ENCODE results near the gene MAPKAP1.
A peak's percentile ranks its signal among the peaks of the same experiment; 100 is the strongest.

Gene MAPKAP1

DNA sequence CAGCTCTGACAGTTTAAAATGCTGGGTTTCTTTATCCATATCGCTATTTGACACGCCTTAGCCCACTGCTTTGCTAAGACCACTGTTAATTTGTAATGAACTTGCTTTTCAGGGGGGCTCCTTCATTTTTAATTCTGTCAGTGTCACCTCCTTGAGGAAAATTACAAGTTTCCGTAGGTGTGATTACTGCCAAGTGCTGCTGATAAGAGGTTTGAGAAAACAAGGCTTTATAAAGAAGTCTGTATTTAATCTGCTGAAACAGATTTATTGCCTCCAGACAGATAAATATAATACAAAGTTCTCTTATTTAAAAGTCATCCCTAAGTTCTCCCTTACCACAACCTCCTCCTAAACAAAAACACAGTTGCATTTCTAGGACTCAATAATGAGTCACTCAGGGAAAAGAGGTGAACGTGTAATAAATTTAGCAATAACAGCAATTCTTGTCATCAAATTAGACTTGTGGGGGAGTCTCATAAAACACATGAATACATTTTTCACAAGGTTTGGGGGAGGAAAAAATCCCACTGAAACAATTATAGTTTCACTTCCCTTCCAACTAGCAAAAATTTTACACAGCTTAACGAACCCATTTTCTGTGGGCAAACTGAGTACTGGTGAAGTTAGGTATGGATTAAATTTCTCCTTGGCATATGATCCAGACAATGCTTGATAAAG lies 72.8 kb downstream of the MAPKAP1 start:
- TF ChIP-seq POLR2A (IDR thresholded peaks at IDR 0.05; ENCODE audit: low read length) (no peak), GATA1 (IDR thresholded peaks at IDR 0.05; ENCODE audit: low read depth, low read length) (no peak)
- no peak for DNase-seq

- TF ChIP-seq POLR2A (IDR thresholded peaks at IDR 0.05; ENCODE audit: low read length): no peak
- no peak for TF ChIP-seq GATA1 (IDR thresholded peaks at IDR 0.05; ENCODE audit: low read depth, low read length)
- DNase-seq: no peak
These were observed 73.8 kb downstream of the MAPKAP1 start for GRCh38 chr9:125633116-125633745.

- TF ChIP-seq POLR2A (IDR thresholded peaks at IDR 0.05; ENCODE audit: low read length): no peak
- TF ChIP-seq GATA1 (IDR thresholded peaks at IDR 0.05; ENCODE audit: low read depth, low read length): no peak
- DNase-seq: peak in 1 of 2 experiments; percentile 8
These were observed 74.5 kb downstream of the MAPKAP1 start for GRCh38 chr9:125632321-125633115.

- DNase-seq: peak; percentile 51 to 66
- TF ChIP-seq GATA1 (IDR thresholded peaks at IDR 0.05; ENCODE audit: low read depth, low read length): no peak
- no peak for TF ChIP-seq POLR2A (IDR thresholded peaks at IDR 0.05; ENCODE audit: low read length)
These were observed 75.5 kb downstream of the MAPKAP1 start for GRCh38 chr9:125631391-125632085.

GRCh38 chr9:125630436-125630835 lies 76.6 kb downstream of the MAPKAP1 start:
- no peak for DNase-seq
- TF ChIP-seq POLR2A (IDR thresholded peaks at IDR 0.05; ENCODE audit: low read length) (no peak), GATA1 (IDR thresholded peaks at IDR 0.05; ENCODE audit: low read depth, low read length) (no peak)

GRCh38 chr9:125629446-125629845 lies 77.6 kb downstream of the MAPKAP1 start:
- TF ChIP-seq POLR2A (IDR thresholded peaks at IDR 0.05; ENCODE audit: low read length): no peak
- DNase-seq: no peak

GRCh38 chr9:125626187-125626586 lies 80.8 kb downstream of the MAPKAP1 start:
- DNase-seq: peak; percentile 28 to 45
- TF ChIP-seq POLR2A (IDR thresholded peaks at IDR 0.05; ENCODE audit: low read length): no peak
- no peak for TF ChIP-seq GATA1 (IDR thresholded peaks at IDR 0.05; ENCODE audit: low read depth, low read length)

DNA sequence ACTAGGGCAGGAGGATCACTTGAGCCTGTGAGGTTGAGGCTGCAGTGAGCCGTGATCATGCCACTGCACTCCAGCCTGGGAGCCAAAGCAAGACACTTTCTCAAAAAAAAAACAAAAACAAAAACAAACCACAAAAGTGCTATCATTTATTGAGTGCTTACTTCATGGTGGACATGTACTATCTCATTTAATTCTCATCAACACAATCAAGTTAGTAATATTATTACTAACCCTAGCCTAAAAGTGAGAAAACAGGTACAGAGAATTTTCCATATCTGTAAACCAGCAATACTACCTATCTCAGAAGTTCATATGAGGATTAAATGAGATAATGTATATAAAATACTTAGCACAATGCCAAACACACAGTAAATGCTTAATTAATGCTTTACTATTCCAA lies 85.8 kb downstream of the MAPKAP1 start:
- no peak for DNase-seq
- TF ChIP-seq GATA1 (IDR thresholded peaks at IDR 0.05; ENCODE audit: low read depth, low read length) (no peak), POLR2A (IDR thresholded peaks at IDR 0.05; ENCODE audit: low read length) (no peak)

GRCh38 chr9:125620216-125620615 lies 86.8 kb downstream of the MAPKAP1 start:
- TF ChIP-seq POLR2A (IDR thresholded peaks at IDR 0.05; ENCODE audit: low read length): no peak
- no peak for TF ChIP-seq GATA1 (IDR thresholded peaks at IDR 0.05; ENCODE audit: low read depth, low read length)

DNA sequence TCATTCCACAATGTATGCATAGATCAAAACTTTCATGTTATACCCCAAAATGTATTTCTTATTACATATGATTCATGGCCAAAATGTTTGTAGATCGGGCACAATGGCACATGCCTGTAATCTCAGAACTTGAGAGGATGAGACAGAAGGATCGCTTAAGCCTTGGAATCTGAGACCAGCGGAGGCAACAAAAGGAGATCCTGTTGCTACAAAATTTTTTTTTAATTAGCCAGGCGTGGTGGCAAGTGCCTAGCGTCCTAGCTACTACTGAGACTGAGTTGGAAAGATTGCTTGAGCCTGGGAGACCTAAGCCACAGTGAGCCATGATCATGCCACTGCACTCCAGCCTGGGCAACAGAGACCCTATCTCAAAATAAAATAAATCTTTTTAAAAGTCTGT lies 89.9 kb downstream of the MAPKAP1 start:
- TF ChIP-seq GATA1 (IDR thresholded peaks at IDR 0.05; ENCODE audit: low read depth, low read length): no peak
- TF ChIP-seq POLR2A (IDR thresholded peaks at IDR 0.05; ENCODE audit: low read length): no peak
- no peak for DNase-seq

More at GRCh38 chr9:125620216-125620615, 86.8 kb downstream of the MAPKAP1 start:
- DNase-seq: no peak

- TF ChIP-seq POLR2A (IDR thresholded peaks at IDR 0.05; ENCODE audit: low read length) (no peak), GATA1 (IDR thresholded peaks at IDR 0.05; ENCODE audit: low read depth, low read length) (no peak)
- no peak for DNase-seq
These were observed 93.9 kb downstream of the MAPKAP1 start for GRCh38 chr9:125613141-125613540.

- TF ChIP-seq GATA1 (IDR thresholded peaks at IDR 0.05; ENCODE audit: low read depth, low read length): no peak
- no peak for TF ChIP-seq POLR2A (IDR thresholded peaks at IDR 0.05; ENCODE audit: low read length)
- no peak for DNase-seq
These were observed 94.4 kb downstream of the MAPKAP1 start for GRCh38 chr9:125612616-125613015.

DNA sequence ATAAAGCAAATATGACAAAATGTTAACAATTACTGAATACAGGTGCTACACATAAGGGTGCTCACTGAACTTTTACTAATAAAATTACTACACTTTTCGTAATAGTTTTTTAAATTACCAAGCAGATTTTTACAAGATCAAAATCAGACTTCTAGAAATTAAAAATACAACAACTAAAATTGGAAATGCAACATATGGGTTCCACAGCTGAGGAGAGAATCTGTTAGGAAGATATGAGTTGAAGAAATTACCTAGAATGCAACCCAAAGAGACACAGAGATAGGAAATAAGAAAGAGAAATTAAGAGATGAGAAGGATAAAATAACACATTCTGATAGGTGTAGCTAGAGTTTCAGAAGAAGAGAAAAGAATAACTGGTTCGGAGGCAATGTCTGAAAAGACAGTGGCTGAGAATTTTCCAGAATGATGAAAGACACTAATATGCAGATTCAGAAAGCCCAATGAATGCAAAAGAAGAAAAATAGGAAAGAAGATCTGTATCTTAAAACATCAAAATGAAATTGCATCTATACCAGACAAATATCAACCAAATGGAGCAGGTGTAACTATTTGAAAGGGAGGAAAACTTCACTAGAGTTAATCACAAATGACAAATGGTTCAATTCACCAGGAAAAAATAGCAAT lies 95.8 kb downstream of the MAPKAP1 start:
- no peak for DNase-seq
- TF ChIP-seq GATA1 (IDR thresholded peaks at IDR 0.05; ENCODE audit: low read depth, low read length) (no peak), POLR2A (IDR thresholded peaks at IDR 0.05; ENCODE audit: low read length) (no peak)
